Measurements from ENCODE around the gene THRB. TPM values are rescaled to one million over a fixed set of nuclear protein-coding genes. Genes with fewer than 3 reads are reported as not detected.
A peak's percentile ranks its signal among the peaks of the same experiment; 100 is the strongest.

The THRB gene
- total RNA-seq, 1 experiment from 2014 or later = 13.5 TPM

DNA sequence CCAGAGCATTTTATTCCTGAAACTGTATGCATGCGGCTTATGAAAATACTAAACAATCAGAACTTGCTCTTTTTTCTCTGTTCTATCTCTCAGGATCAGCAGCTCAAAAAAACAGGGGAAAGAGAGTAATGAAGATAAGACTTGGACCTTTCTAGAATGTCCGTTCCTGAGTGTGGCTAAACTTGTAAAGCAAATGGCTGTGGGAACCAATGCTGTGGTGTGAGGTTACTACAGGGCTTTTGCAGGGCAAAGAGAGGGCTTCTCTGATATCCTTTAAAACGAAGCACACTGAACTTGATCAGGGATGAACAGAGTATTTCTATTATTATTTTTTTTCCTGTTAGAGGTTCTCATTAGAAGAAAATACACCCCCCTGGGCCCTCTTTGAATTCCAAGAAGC lies 223.4 kb downstream of the THRB start:
- Mint-ChIP-seq H3K27ac (ENCODE audit: unreplicated experiment) (no peak overlapping the region), H3K4me1 (ENCODE audit: low read depth, unreplicated experiment) (peaks cover 37% of the 10 kb centered on the region), H3K4me3 (ENCODE audit: low read depth, unreplicated experiment) (no peak overlapping the region), H3K27me3 (ENCODE audit: unreplicated experiment) (no peaks in the 10 kb centered on the region), H3K36me3 (ENCODE audit: insufficient read depth, unreplicated experiment) (no peaks in the 10 kb centered on the region), H3K9me3 (ENCODE audit: low read depth, unreplicated experiment) (no peaks in the 10 kb centered on the region)
- intact Hi-C loops (cut with micrococcal nuclease; ENCODE audit: unreplicated experiment) = loop anchor here (5.0 kb wide), 2 partner anchors 46 to 96 kb away; no protein-coding TSS in a partner anchor
- DNase-seq = no peak
- BruUV-seq (replicated peaks) = no TSS peak
- TF ChIP-seq, protein P1, sequence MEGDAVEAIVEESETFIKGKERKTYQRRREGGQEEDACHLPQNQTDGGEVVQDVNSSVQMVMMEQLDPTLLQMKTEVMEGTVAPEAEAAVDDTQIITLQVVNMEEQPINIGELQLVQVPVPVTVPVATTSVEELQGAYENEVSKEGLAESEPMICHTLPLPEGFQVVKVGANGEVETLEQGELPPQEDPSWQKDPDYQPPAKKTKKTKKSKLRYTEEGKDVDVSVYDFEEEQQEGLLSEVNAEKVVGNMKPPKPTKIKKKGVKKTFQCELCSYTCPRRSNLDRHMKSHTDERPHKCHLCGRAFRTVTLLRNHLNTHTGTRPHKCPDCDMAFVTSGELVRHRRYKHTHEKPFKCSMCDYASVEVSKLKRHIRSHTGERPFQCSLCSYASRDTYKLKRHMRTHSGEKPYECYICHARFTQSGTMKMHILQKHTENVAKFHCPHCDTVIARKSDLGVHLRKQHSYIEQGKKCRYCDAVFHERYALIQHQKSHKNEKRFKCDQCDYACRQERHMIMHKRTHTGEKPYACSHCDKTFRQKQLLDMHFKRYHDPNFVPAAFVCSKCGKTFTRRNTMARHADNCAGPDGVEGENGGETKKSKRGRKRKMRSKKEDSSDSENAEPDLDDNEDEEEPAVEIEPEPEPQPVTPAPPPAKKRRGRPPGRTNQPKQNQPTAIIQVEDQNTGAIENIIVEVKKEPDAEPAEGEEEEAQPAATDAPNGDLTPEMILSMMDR (IDR thresholded peaks at IDR 0.05; ENCODE audit: unreplicated experiment) = no peak
- CTCF ChIA-PET = no interaction called here

DNA sequence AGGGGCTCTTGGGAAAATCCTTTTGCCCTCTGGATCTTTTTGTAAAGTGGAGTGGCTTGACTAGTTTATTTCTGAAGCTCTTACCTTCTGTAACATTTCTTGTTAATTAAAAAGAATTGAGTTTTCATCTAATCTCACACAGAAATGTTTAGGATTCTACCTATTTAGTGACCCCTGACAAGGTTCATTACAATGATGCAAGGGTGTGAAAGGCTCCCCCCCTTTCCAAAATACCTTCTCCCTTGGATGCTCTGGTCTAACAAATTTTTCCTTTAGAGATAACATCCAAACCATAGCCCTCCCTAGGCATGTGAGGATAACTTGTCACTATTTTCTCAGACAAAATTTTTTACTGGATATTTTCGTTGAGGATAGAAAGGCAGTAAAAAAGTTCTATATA lies 223.9 kb downstream of the THRB start:
- no TSS peak for BruUV-seq (replicated peaks)
- TF ChIP-seq, protein P1 (IDR thresholded peaks at IDR 0.05; ENCODE audit: unreplicated experiment) = no peak
- H3K4me1 Mint-ChIP-seq (ENCODE audit: low read depth, unreplicated experiment) = peaks cover 37% of the 10 kb centered on the region
- no peaks in the 10 kb centered on the region for H3K36me3 Mint-ChIP-seq (ENCODE audit: insufficient read depth, unreplicated experiment)
- H3K27ac Mint-ChIP-seq (ENCODE audit: unreplicated experiment) = no peak overlapping the region
- no peak overlapping the region for H3K4me3 Mint-ChIP-seq (ENCODE audit: low read depth, unreplicated experiment)
- CTCF ChIA-PET = interaction anchor here (1.4 kb wide), 1 partner anchor 224 kb away, joined by 3 read pairs; the partner anchor contains the start of gene THRB
- intact Hi-C loops (cut with micrococcal nuclease; ENCODE audit: unreplicated experiment) = loop anchor here (5.0 kb wide), 2 partner anchors 47 to 97 kb away; no protein-coding TSS in a partner anchor
- no peaks in the 10 kb centered on the region for H3K27me3 Mint-ChIP-seq (ENCODE audit: unreplicated experiment)
- DNase-seq = no peak
- no peaks in the 10 kb centered on the region for H3K9me3 Mint-ChIP-seq (ENCODE audit: low read depth, unreplicated experiment)

DNA sequence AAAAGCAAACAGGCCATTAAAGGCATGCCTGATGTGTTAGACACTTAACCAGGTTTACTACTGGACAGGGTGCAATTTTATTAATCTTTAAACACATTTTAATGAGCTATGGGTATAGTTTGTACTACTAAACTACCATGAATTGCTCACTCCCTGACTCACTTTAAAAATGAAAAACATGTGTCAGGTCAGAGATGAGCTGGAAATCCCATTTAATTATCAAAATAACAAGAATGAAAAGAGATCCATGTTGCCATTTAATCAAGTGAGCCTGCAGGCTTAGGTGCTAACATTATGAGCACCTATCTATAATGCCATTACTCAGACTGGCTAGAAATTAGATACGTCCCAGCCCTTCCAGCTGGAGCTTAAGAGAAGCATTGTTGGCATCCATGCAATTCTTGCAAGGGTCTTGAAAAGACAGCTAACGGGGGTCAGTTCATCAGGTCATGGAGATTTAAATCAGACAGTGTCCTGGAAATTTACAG lies 224.4 kb downstream of the THRB start:
- H3K4me3 Mint-ChIP-seq (ENCODE audit: low read depth, unreplicated experiment) = no peak overlapping the region
- no peaks in the 10 kb centered on the region for H3K27me3 Mint-ChIP-seq (ENCODE audit: unreplicated experiment)
- CTCF ChIA-PET = interaction anchor here (1.0 to 1.4 kb wide), 2 partner anchors 15 to 224 kb away, joined by 3 to 4 read pairs; partner anchors contain the start of gene THRB
- H3K36me3 Mint-ChIP-seq (ENCODE audit: insufficient read depth, unreplicated experiment) = no peaks in the 10 kb centered on the region
- no peak for DNase-seq
- no TSS peak for BruUV-seq (replicated peaks)
- H3K4me1 Mint-ChIP-seq (ENCODE audit: low read depth, unreplicated experiment) = peaks cover 38% of the 10 kb centered on the region
- H3K27ac Mint-ChIP-seq (ENCODE audit: unreplicated experiment) = no peak overlapping the region
- TF ChIP-seq, protein P1 (IDR thresholded peaks at IDR 0.05; ENCODE audit: unreplicated experiment) = no peak
- intact Hi-C loops (cut with micrococcal nuclease; ENCODE audit: unreplicated experiment) = loop anchor here (5.0 kb wide), 2 partner anchors 47 to 97 kb away; no protein-coding TSS in a partner anchor
- no peaks in the 10 kb centered on the region for H3K9me3 Mint-ChIP-seq (ENCODE audit: low read depth, unreplicated experiment)

DNA sequence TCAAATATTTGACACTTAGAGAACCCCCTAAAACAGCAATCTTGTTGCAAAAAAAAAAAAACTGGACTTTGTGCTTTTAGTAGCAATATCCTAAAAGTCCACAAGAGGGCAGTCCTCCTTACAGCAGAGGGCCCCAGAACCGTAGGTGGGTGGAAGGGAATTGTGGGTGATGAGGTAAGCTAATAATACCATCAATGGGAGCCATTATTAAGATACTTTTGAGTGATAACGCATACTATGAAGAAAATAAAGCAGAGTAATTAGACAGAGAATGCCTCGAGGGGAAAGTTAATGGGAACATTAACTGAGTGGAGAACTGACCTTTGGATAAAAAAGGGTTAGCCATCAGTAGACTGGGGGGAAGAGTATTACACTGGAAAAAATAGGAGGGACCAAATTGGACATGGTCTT lies 229.9 kb downstream of the THRB start:
- DNase-seq = peak; percentile 41
- Mint-ChIP-seq H3K4me1 (ENCODE audit: low read depth, unreplicated experiment) (peaks cover 16% of the 10 kb centered on the region), H3K27ac (ENCODE audit: unreplicated experiment) (peak overlapping the region; percentile 29), H3K27me3 (ENCODE audit: unreplicated experiment) (no peaks in the 10 kb centered on the region), H3K9me3 (ENCODE audit: low read depth, unreplicated experiment) (peaks cover 4% of the 10 kb centered on the region), H3K36me3 (ENCODE audit: insufficient read depth, unreplicated experiment) (no peaks in the 10 kb centered on the region), H3K4me3 (ENCODE audit: low read depth, unreplicated experiment) (no peak overlapping the region)
- TF ChIP-seq, protein P1 (IDR thresholded peaks at IDR 0.05; ENCODE audit: unreplicated experiment) = peak; percentile 19
- no TSS peak for BruUV-seq (replicated peaks)
- CTCF ChIA-PET = interaction anchor here (0.6 to 1.3 kb wide), 6 partner anchors 9 to 807 kb away, joined by 3 to 9 read pairs (median 3); partner anchors contain the start of gene THRB
- intact Hi-C loops (cut with micrococcal nuclease; ENCODE audit: unreplicated experiment) = loop anchor here (1.0 to 2.0 kb wide), 2 partner anchors 232 to 376 kb away; no protein-coding TSS in a partner anchor

Data from Calu3 (cell line).